ENCODE measurements around the gene DKK1.

DKK1 gene

GRCh38 chr10:52313933-52314821 is at the start of gene DKK1:
TSS of gene DKK1 (plus strand) at chr10:52314281. CDS start at chr10:52314435, 154 bp downstream.
- DNase-seq = peak; percentile 73

- no peak for DNase-seq
These were observed 48.8 kb upstream of the DKK1 start for GRCh38 chr10:52265131-52265926.

GRCh38 chr10:52266858-52267257 is 47.2 kb upstream of the DKK1 start:
- no peak for DNase-seq

- no peak for DNase-seq
These were observed 45.3 kb upstream of the DKK1 start for GRCh38 chr10:52268790-52269189.

- DNase-seq = no peak
These were observed 44.8 kb upstream of the DKK1 start for GRCh38 chr10:52269233-52269632.

GRCh38 chr10:52276163-52276562 is 37.9 kb upstream of the DKK1 start:
- no peak for DNase-seq

DNA sequence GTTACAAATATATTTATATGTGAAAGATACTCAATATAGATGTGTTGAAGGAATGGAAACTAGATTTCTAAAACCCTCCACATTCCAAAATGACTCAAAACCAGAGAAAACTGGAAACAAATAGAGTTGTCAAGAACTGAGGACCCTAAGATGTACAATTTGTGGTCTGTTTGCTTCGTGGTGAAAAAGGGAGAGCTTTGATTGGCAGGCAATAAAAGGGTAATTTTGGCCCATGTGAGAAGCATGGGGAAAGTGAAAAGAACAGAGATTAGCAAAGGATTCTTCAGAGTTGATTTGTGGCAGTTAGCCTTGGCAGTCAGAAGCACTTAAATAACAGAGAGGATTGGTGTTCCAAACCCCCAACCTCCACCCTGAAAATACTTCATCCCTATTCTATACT is 37.1 kb upstream of the DKK1 start:
- DNase-seq = peak; percentile 62

- no peak for DNase-seq
These were observed 34.5 kb upstream of the DKK1 start for GRCh38 chr10:52279546-52279945.

DNA sequence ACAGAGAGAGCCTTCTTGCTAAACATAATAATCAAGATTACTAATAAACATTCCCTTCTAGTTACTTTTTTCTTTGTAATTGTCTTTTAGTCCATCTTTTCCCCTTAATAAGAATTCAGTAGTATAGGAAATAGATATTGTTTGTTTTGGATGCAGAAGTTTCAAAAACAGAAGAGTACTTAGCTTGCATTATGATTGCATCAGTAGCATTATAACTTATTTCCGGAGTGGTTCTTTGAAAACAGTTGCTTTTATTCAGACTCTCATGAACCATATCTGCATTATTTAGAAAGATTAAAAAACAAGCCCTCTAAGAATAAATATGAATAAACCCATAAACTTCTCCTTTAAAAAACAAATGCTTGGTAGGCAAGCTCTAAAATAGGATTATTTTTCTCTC is 34.0 kb upstream of the DKK1 start:
- DNase-seq = no peak

GRCh38 chr10:52283174-52283573 is 30.9 kb upstream of the DKK1 start:
- peak; percentile 25 for DNase-seq

- no peak for DNase-seq
These were observed 29.6 kb upstream of the DKK1 start for GRCh38 chr10:52284416-52285013.

GRCh38 chr10:52287866-52288265 is 26.2 kb upstream of the DKK1 start:
- DNase-seq = no peak

DNA sequence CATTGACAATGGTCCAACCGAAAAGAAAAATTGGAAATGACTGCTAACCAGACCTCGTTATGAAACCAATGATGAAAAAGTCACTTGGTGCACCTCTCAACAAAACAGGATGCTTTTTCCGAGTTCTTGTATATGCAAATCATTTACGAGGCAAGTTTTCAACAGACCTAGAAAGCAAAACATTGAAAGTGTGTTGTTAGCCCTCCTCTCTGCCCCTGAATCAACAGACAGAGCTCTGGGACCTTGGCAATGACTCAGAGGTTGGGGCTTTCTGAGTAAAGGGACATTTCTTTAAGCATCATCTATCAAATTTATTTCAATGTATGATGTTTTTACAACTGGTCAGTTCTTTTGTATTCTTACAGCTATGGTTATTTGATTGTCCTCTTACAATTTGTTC is 16.3 kb upstream of the DKK1 start:
- DNase-seq = no peak

- DNase-seq = no peak
These were observed 13.3 kb upstream of the DKK1 start for GRCh38 chr10:52300599-52301277.

GRCh38 chr10:52308251-52309031 is 5.6 kb upstream of the DKK1 start:
- DNase-seq = peak; percentile 75

- DNase-seq = no peak
These were observed 1.2 kb upstream of the DKK1 start for GRCh38 chr10:52312942-52313255.

DNA sequence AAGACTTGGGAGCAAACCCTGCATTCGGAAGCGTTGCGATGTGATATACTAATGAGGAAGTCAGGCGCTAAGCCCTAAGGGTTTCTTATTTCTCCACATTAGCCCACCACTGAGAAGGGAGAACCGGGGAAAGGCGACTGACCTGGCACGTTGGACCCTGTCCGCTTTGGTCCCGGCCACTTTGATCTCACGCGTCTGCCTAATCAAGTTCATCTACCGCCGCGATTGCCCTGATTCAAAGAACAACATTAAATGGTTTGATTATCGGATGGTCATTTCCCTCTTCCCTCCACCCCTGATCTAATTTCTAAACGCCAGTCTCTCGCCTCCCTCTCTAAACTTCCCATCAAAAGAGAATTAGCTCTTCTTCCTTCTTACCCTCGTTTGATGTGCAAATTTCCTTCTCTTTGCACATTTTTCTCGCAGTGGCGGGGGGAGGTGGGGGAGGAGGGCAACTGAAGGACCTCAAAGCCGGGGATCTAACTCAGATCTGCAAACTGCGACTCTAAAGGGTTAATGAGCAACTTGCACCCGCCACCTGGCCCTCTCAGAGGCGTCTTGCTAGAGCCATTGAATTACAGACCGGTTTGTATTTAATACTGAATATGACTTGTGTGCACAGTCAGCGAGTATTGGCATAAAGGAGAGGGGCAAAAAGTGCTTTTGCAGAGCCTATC is 687 bp upstream of the DKK1 start:
- DNase-seq = peak; percentile 18

DNA sequence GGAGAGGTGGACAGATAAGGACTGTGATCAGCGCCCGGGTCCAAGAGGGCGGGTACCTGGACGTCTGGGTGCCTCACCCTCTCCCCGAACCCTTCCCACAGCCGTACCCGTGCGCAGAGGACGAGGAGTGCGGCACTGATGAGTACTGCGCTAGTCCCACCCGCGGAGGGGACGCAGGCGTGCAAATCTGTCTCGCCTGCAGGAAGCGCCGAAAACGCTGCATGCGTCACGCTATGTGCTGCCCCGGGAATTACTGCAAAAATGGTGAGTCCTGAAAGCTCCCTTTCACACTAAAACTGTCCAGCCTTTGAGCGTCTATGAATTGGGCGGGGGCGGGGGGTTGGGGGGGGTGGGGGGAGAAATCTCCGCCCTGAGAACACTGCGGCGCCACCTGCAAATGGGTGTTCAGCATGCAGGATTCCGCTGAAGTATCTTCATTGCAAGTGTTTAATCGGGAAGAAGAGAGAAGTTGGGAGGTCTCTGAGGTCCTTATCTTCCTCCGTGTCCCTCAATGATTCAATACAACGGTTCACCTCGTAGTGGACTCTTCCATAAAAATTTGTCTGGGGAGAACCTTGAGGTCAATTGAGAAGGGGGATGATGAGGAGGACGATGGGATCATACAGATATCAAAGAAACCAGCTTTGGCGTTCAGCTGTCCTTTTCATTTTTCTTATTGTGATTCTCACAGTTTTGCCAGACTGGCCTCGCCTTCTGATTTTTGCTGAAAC is 906 bp downstream of the DKK1 start:
- peak; percentile 31 for DNase-seq

DNA sequence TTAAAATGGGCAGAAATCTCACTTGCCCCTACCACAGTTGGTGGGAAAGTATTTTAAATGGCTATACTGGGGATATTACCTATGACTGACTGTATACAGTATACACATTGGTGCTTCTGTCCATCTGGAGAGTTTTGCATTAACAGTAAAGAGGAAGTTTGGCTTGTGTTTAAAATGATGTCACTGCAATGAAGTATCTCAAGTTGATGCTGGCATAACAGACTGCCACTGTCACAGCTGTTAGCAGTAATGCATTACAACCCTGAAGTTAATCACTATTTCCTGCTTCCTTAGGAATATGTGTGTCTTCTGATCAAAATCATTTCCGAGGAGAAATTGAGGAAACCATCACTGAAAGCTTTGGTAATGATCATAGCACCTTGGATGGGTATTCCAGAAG is 1.9 kb downstream of the DKK1 start:
- no peak for DNase-seq

GRCh38 chr10:52316500-52316899 is 2.4 kb downstream of the DKK1 start:
- DNase-seq = no peak

DNA sequence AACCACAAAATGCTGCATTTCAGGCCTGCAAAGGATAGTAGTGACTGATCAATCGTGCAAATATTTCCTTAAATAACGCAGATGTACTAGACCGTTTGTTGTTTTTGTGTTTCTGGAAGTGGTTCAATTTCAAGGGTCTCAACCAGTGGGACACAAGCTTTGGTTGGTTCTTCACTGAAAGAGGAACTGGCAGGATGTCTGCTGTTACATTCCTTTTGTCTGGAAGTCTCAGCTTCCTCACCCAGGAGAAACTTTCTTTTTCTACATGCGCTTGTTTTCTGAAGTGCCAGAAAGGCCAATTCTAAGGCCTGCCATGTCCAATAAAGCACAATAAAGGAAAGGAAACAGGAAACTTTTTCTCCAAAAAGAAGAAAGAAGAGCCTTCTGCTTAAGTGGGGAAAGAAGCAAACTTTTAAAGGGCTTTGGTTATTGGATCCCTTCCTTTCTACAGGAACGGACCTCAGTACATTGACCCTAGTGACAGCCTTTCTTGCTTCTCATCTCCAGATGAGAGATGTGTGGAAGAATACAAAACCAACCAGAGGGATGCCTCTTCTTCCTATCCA is 4.1 kb downstream of the DKK1 start:
- DNase-seq = peak; percentile 82
